Astrocyte (in vitro differentiated cells and primary cell): ENCODE data around the gene ENTPD8. TPM values are rescaled to one million over a fixed set of nuclear protein-coding genes. Genes with fewer than 3 reads are reported as not detected.
A peak's percentile ranks its signal among the peaks of the same experiment; 100 is the strongest.

Source experiments
- DNase-seq: peaks from one replicate; pipeline ENCODE4 v3.0.0-alpha.2; 2010; ENCODE audit warnings: low read depth
- FAIRE-seq: peaks from 2 replicates; lab custom pipeline; 2011; peaks lifted over from hg19 to GRCh38; lab: Jason Lieb, UNC
- H2AFZ ChIP-seq: 2 replicates; pipeline ENCODE4 v1.6.0; 2012; ENCODE audit warnings: low read depth, low read length, inconsistent platforms
- H3K27ac ChIP-seq: 2 replicates; pipeline ENCODE4 v1.5.1; 2011; ENCODE audit warnings: low read depth, low read length, inconsistent platforms
- H3K27me3 ChIP-seq: 2 replicates; pipeline ENCODE4 v1.6.0; 2011; ENCODE audit warnings: low read length, inconsistent platforms; ENCODE audit not compliant: insufficient read depth
- H3K36me3 ChIP-seq: 2 replicates; pipeline ENCODE4 v1.5.1; 2011; ENCODE audit warnings: low read length, inconsistent platforms; ENCODE audit not compliant: insufficient read depth
- H3K4me1 ChIP-seq: 2 replicates; pipeline ENCODE4 v1.5.1; 2011; ENCODE audit warnings: low read length, inconsistent platforms; ENCODE audit not compliant: insufficient read depth
- H3K4me2 ChIP-seq: 2 replicates; pipeline ENCODE4 v1.6.0; 2012; ENCODE audit warnings: low read length, inconsistent platforms
- H3K4me3 ChIP-seq: 2 replicates; pipeline ENCODE4 v1.5.1; 2011; ENCODE audit warnings: low read depth, mild to moderate bottlenecking, low read length, inconsistent platforms; ENCODE audit not compliant: insufficient read depth
- H3K79me2 ChIP-seq: 2 replicates; pipeline ENCODE4 v1.6.0; 2012; ENCODE audit warnings: mild to moderate bottlenecking, low read length, inconsistent platforms; ENCODE audit not compliant: insufficient read depth
- H3K9ac ChIP-seq: 2 replicates; pipeline ENCODE4 v1.6.0; 2012; ENCODE audit warnings: mild to moderate bottlenecking, low read length, inconsistent platforms
- H3K9me3 ChIP-seq: 2 replicates; pipeline ENCODE4 v1.5.1; 2012; ENCODE audit warnings: low read depth, mild to moderate bottlenecking, low read length, inconsistent platforms; ENCODE audit not compliant: insufficient read depth
- H4K20me1 ChIP-seq: 2 replicates; pipeline ENCODE4 v1.6.0; 2012; ENCODE audit warnings: low read length, inconsistent platforms; ENCODE audit not compliant: insufficient read depth
- H3K27ac Mint-ChIP-seq: one replicate; pipeline ENCODE4 v1.8.0; 2021; ENCODE audit warnings: mild to moderate bottlenecking, mixed read lengths; ENCODE audit not compliant: unreplicated experiment
- H3K27me3 Mint-ChIP-seq: one replicate; pipeline ENCODE4 v1.8.0; 2021; ENCODE audit warnings: low read depth, mixed read lengths; ENCODE audit not compliant: unreplicated experiment
- H3K36me3 Mint-ChIP-seq: one replicate; pipeline ENCODE4 v1.8.0; 2021; ENCODE audit warnings: low read depth, mixed read lengths; ENCODE audit not compliant: unreplicated experiment
- H3K4me1 Mint-ChIP-seq: one replicate; pipeline ENCODE4 v1.8.0; 2021; ENCODE audit warnings: low read depth, mixed read lengths; ENCODE audit not compliant: unreplicated experiment
- H3K4me3 Mint-ChIP-seq: one replicate; pipeline ENCODE4 v1.8.0; 2021; ENCODE audit warnings: mild to moderate bottlenecking, moderate library complexity, mixed read lengths; ENCODE audit not compliant: unreplicated experiment
- H3K9me3 Mint-ChIP-seq: one replicate; pipeline ENCODE4 v1.8.0; 2021; ENCODE audit warnings: mild to moderate bottlenecking, mixed read lengths; ENCODE audit not compliant: unreplicated experiment
- CTCF ChIP-seq: IDR thresholded peaks from 2 replicates; pipeline ENCODE4 v1.5.1; 2011; ENCODE audit warnings: low read depth, mild to moderate bottlenecking, inconsistent platforms, low read length, moderate library complexity; ENCODE audit not compliant: insufficient read depth
- EZH2 ChIP-seq: IDR thresholded peaks from 2 replicates; pipeline ENCODE4 v1.6.1; 2012; ENCODE audit warnings: mild to moderate bottlenecking, low read length, inconsistent platforms; ENCODE audit not compliant: insufficient read depth
- total RNA-seq: library from RNA; stranded (reverse); gene quantifications from 2 replicates; pipeline ENCODE4 v1.2.1, GENCODE V29; 2021

Gene ENTPD8
- total RNA-seq, 1 donor from 2014 or later = 0.11 TPM

DNA sequence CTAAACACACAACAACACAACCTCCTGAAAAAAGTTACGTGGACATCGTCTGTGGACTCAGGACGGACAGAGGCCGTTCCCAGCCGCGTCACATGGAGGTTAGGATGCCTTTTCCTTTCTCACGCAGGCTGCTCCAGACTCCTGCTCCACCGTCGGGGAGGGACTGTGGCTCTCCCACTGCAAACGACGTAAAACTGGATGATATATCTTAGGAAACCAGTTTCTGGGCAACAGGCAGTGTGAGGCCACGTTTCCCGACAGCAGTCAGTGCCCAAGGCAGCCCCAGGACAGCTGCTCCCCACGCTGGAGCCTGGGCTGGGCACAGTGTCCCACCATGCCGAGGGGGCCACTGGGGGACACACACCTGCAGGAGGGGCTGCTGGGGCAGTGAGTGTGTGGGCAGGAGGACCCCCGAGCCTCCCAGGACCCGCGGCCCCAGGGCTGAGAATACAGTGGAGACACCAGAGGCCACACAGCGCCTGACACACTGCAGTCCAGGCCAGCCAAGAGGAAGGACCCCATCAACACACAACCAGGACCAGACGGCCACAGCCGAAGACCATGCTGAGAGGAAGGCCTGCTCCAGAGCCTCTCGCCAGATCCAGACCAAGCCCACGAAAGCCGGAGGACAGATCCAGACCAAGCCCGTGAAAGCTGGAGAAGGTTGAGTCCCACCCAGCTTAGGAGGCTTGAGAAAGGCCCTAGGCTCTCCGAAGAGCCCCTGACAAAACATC lies 44.4 kb downstream of the ENTPD8 start:
- Mint-ChIP-seq H3K27ac (no peak overlapping the region), H3K27me3 (no peaks in the 10 kb centered on the region), H3K9me3 (peaks cover 4% of the 10 kb centered on the region), H3K4me1 (no peaks in the 10 kb centered on the region), H3K4me3 (no peak overlapping the region), H3K36me3 (peaks cover 16% of the 10 kb centered on the region)
- no peaks in the 10 kb centered on the region for H3K9me3 ChIP-seq
- peak overlapping the region; percentile 31 for H3K27ac ChIP-seq
- H3K4me2 ChIP-seq = peak overlapping the region; percentile 40
- DNase-seq (no peak), FAIRE-seq (no peak)
- no peak for TF ChIP-seq CTCF
- TF ChIP-seq EZH2 = no peak
- H3K27me3 ChIP-seq = no peaks in the 10 kb centered on the region
- peak overlapping the region; percentile 55 for H3K9ac ChIP-seq
- peaks cover 6% of the 10 kb centered on the region for H3K4me1 ChIP-seq
- H3K36me3 ChIP-seq = no peaks in the 10 kb centered on the region
- no peak overlapping the region for H3K4me3 ChIP-seq
- peaks cover 10% of the 10 kb centered on the region for H4K20me1 ChIP-seq
- no peaks in the 10 kb centered on the region for H3K79me2 ChIP-seq
- peak overlapping the region; percentile 45 for H2AFZ ChIP-seq

DNA sequence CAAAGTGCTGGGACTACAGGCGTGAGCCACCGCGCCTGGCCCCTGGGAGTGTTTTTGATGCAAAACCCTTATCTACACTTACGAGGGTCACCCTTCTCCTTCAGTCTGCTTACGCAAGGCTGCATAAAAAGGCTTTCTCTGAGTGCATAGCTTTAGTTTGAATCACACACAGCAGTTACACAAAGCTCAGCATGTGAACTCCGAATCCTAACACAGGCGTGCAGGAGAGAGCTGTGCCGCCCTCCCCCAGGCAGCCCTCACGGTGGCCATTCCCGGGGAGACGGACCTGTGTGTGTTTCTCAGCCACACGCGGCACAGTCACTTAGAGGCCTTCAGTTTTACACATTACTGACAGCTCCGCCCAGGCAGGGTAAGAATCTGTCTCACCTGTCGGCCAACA lies 44.9 kb downstream of the ENTPD8 start:
- H3K4me3 ChIP-seq = no peak overlapping the region
- peak overlapping the region; percentile 31 for H3K27ac ChIP-seq
- peak overlapping the region; percentile 45 for H2AFZ ChIP-seq
- FAIRE-seq (no peak), DNase-seq (peak; percentile 94)
- TF ChIP-seq EZH2 = no peak
- no peak for TF ChIP-seq CTCF
- peaks cover 4% of the 10 kb centered on the region for H3K9me3 Mint-ChIP-seq
- no peaks in the 10 kb centered on the region for H3K27me3 ChIP-seq
- H3K79me2 ChIP-seq = no peaks in the 10 kb centered on the region
- peak overlapping the region; percentile 40 for H3K4me2 ChIP-seq
- H3K4me3 Mint-ChIP-seq = no peak overlapping the region
- peaks cover 18% of the 10 kb centered on the region for H3K36me3 Mint-ChIP-seq
- H3K36me3 ChIP-seq = no peaks in the 10 kb centered on the region
- H4K20me1 ChIP-seq = peaks cover 10% of the 10 kb centered on the region
- H3K27ac Mint-ChIP-seq = no peak overlapping the region
- no peaks in the 10 kb centered on the region for H3K4me1 Mint-ChIP-seq
- H3K9ac ChIP-seq = peak overlapping the region; percentile 55
- peaks cover 6% of the 10 kb centered on the region for H3K4me1 ChIP-seq
- no peaks in the 10 kb centered on the region for H3K27me3 Mint-ChIP-seq
- no peaks in the 10 kb centered on the region for H3K9me3 ChIP-seq

DNA sequence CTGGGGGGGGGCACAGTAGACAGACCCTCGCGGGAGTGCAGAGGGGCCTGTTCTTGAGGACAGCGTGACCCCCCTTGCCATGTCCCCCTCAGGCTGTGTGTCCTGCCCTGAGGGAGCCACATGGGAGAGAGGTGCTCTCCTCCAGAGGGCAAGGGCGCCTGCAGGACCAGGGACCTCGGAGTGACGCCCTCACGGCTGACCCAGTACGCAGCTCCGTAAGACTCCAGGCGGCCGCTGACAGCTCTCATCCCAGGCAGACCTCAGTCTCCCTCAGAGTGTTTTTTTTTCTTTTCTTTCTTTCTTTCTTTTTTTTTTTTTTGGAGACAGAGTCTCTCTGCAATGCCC lies 45.5 kb downstream of the ENTPD8 start:
- FAIRE-seq (no peak), DNase-seq (no peak)
- H3K4me1 Mint-ChIP-seq = no peaks in the 10 kb centered on the region
- H3K4me1 ChIP-seq = peaks cover 6% of the 10 kb centered on the region
- no peak overlapping the region for H2AFZ ChIP-seq
- no peaks in the 10 kb centered on the region for H3K27me3 Mint-ChIP-seq
- no peaks in the 10 kb centered on the region for H3K79me2 ChIP-seq
- H4K20me1 ChIP-seq = peaks cover 10% of the 10 kb centered on the region
- no peak overlapping the region for H3K27ac ChIP-seq
- H3K36me3 ChIP-seq = no peaks in the 10 kb centered on the region
- H3K27me3 ChIP-seq = no peaks in the 10 kb centered on the region
- no peak overlapping the region for H3K4me3 ChIP-seq
- no peak overlapping the region for H3K27ac Mint-ChIP-seq
- TF ChIP-seq EZH2 (no peak), CTCF (no peak)
- no peaks in the 10 kb centered on the region for H3K9me3 ChIP-seq
- H3K36me3 Mint-ChIP-seq = peaks cover 18% of the 10 kb centered on the region
- H3K4me3 Mint-ChIP-seq = no peak overlapping the region
- H3K9ac ChIP-seq = no peak overlapping the region
- H3K4me2 ChIP-seq = no peak overlapping the region
- H3K9me3 Mint-ChIP-seq = peaks cover 4% of the 10 kb centered on the region
